DMS153 treated with DMSO at 0.1 percent for 48 hours (cell line): Measurements from ENCODE around the gene SCML1.

Experiments
- DNase-seq: peaks from one replicate; lab custom pipeline; 2025; ENCODE audit not compliant: unreplicated experiment; lab: John Stamatoyannopoulos, UW

SCML1 gene

GRCh38 chrX:17788956-17789562, 51.8 kb downstream of the SCML1 start:
- DNase-seq: no peak

- no peak for DNase-seq
These were observed 55.5 kb downstream of the SCML1 start for GRCh38 chrX:17792826-17793225.

- DNase-seq: no peak
These were observed 61.6 kb downstream of the SCML1 start for GRCh38 chrX:17798921-17799320.

- no peak for DNase-seq
These were observed 64.1 kb downstream of the SCML1 start for GRCh38 chrX:17801431-17801830.

GRCh38 chrX:17802756-17803155, 65.5 kb downstream of the SCML1 start:
- DNase-seq: no peak

- no peak for DNase-seq
These were observed 66.2 kb downstream of the SCML1 start for GRCh38 chrX:17803449-17803848.
